Measurements from ENCODE around the gene TACC2.

TACC2 gene

DNA sequence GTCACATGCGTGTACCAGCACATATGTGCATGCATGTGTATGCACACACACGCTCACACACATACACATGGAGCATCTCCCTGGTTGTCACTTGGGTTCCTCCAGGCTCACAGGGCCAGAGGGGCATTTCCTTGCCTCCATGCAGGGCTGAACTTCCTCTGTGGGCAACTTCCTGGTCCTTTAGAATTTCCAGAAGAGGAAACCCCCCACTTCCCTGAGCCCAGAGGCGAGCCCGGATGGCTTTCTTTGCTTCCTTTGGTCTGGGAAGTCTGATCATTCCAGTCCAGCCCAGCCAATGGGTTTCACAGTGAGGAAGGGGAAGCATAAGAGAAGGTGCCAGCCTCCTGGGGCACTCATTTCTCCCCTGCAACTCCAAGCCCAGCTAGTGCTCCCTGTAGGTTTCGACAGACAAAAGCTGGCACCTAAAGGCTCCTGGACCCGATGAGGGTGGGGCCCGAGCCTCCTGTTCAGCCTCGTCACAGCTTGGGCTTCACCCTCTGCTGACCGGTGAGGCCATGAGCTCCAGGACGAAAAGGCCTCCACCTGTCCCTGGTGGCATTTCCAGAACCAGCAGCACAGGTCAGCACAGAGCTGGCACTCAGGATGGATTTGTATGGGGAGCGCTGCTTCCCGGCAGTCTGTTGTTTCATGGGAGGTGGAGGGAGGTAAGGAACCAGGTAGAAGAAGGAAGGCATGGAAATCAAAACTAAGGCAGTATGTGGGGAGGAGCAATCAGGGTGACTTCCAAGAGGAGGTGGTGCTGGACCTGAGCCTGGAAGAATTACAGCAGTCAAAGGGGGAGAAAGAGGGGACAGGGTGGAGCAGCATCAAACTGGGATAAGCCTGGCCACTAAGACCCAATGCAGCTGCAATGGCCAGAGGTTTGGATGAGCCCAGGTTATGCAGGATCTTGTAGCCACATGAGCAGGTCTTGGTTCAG, 305.8 kb downstream of the TACC2 start:
- no peak for DNase-seq (ENCODE audit: low read depth)

DNA sequence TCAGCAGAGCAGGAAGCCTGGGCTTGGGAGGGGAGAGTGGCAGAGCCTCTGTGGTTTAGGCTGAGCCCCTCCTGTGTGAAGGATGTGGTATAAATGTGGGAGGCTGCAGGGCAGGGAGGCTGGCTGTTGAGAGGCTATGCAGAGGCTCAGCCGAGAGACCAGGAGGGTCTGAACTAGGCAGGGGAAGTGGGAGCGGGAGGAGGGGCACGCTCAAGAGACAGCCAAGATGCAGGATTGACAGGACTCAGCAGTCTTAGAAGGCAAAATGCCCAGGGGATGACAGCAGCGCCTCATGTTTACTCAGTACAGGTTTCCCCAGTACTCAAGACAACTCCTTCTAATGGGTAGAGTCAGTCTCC, 306.5 kb downstream of the TACC2 start:
- DNase-seq (ENCODE audit: low read depth): no peak

DNA sequence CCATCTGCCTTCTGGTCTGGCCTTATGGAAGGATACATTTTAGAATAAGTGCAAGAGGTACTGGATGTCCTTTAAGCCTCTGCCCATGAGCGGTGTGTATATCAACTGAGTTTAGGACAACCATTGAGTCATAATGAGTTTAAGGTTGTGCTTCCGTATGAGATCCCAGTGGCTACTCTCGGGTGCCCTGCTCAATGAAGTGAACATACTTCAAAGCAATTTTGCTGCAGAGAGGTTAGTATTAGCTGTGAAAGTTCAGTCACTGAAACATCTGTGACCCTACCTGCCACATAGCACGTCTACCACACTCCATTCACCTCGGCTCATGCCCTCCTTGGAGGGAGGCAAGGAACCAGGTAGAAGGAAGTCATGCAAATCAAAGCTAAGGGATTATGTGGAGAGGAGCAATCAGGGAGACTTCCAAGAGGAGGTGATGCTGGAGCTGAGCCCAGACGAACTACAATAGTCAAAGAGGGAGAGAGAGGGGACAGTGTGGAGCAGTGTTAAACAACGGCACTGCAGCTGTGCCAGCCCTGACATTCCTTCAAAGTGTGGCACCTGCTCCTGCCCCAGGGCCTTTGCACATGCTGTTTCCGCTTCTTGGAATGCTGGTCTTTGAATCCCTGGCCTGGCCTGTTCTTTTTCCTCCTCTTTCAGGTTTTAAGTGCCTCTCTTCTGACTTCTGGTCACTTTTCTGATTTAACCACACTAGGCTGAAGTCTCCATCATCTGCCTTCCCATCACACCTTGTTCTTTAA, 307.6 kb downstream of the TACC2 start:
- DNase-seq (ENCODE audit: low read depth): no peak

- DNase-seq (ENCODE audit: low read depth): no peak
These were observed 308.6 kb downstream of the TACC2 start for GRCh38 chr10:122297583-122297982.

DNA sequence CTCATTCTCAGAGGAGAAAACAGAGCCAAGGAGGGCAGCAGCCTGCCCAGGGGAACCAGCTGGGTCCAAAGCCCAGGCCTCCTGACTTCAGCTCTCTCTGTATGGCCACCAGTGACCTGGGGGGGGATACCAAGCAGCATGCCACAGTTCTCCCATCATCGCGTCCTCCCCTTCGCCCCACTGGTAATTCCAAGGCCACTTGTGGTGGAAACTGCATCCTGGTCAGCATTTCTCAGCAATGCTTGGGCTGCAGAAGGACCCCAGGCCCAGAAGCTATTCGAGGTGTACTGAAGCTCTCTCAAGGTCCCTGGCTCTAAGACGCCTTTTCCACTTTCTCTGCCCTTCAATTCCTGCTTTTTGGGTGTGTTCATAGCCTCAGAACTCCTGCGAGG, 309.2 kb downstream of the TACC2 start:
- no peak for DNase-seq (ENCODE audit: low read depth)

- DNase-seq (ENCODE audit: low read depth): peak; percentile 68
These were observed 309.8 kb downstream of the TACC2 start for GRCh38 chr10:122298598-122299301.

GRCh38 chr10:122299423-122300075, 310.6 kb downstream of the TACC2 start:
- DNase-seq (ENCODE audit: low read depth): no peak

DNA sequence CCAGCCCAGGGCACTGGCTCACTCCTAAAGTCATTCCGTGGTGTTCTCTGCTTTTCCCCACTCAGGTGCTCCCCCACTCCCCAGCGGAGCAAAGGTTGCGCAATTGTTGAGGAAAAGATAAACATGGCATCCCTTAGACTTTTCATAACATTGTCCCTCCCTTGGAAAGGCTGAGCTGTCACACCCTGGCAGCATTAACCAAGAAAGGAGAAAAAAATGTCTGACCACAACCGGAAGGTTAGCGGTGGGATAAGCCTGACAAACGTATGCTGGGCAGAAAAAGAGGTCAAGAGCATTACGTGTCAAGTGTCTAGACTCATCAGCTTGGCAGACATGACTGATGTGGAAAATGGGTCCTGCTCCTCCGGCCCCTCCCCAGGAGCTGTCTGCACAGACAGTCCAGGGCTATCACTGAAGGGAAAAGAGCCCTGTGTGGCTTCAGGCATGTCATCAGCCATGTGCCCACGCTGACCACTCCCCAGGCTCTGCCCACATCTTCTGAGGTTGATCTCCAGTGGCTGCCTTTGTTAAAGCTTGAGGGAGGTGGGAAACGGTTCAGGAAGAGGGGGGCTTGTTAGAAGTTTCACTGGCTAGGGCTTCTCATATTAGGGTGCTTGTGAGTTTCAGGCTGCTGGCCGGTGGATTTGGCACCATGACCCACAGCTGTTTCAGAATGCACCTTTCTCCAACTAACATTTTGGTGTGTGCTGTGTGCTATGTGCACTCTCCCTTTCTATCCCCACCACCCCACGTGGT, 312.3 kb downstream of the TACC2 start:
- DNase-seq (ENCODE audit: low read depth): peak; percentile 43

- no peak for DNase-seq (ENCODE audit: low read depth)
These were observed 312.8 kb downstream of the TACC2 start for GRCh38 chr10:122301811-122302115.

GRCh38 chr10:122302315-122302714, 313.4 kb downstream of the TACC2 start:
- DNase-seq (ENCODE audit: low read depth): no peak

DNA sequence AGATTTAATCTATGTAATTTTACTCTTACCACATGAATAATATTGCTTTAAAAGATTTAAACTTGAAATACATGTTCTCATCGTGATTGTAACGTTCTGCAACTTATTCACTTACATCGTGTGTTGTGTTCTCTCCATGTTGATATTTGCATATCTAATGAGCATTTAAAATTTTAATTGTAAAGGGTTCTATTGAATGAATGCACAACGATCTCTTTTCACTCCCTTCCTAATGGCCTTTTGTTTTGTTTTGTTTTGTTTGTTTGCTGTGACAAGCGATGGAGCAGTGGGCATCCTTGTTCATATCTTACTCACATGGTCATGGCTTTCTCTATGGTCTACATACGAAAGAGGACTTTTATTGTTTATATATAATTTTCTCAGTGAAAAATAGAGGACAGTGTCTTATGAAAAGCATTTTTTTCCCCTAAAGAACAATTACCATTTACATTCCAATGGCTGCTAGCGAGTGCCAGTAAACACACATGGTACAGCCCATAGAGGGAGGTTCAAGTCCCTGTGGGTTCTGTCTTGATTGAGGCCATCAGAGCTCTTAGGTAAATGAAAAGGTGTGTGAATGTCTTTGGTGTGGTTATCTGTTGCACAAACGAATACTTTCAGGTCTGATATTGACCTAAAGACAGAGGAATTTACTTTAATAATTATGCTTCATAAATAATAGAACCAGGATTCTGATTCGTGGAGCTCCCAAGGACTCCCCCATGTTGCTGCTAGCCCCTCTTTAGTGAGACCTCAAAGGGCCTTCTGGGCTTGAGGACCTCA, 314.5 kb downstream of the TACC2 start:
- DNase-seq (ENCODE audit: low read depth): no peak
